NCI-H748 treated with DMSO at 0.1 percent for 48 hours (cell line): ENCODE measurements around the gene BLOC1S4.

ENCODE experiments used
- DNase-seq: peaks from one replicate; lab custom pipeline; 2025; lab: John Stamatoyannopoulos, UW

The BLOC1S4 gene

GRCh38 chr4:6692379-6692778 lies 23.6 kb upstream of the BLOC1S4 start:
- no peak for DNase-seq

GRCh38 chr4:6692806-6693205 lies 23.2 kb upstream of the BLOC1S4 start:
- DNase-seq = no peak

DNA sequence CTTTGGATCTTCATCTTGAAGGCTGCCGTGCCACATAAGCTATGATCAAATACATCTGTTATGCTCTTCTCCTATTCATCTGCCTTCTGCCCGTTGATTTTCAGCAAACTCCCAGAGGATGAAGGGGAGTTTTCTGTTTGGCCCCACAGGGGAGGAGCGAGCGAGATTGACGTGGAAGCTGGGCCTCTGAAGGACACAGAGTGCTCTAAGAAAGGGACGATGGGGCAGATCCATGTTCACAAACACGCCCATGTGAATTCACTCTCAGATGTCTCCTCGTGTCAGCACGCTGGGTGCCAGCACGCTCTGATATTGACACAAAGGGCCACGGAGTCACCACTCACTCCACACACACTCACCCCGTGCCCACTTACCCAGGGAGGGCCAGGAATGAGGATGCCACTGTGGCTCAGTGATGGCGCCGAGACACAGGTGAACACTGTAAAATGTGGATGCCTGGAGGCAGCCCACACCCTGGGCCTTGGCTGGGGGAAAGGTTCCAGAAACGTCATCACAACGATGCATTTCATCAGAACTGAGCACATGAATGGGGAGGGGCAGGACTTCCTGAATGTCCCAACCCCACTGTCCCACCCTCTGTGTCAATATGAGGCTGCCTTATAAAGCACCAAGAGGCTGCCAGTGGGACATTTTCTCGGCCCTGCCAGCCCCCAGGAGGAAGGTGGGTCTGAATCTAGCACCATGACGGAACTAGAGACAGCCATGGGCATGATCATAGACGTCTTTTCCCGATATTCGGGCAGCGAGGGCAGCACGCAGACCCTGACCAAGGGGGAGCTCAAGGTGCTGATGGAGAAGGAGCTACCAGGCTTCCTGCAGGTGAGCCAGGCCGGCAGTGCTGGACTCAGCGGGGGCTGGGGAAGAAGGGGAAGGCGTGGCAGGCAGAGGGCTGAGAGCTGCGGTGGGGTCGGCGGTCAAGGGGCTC lies 22.5 kb upstream of the BLOC1S4 start, which contains the start of gene S100P:
Gene S100P, plus strand, starts transcription at position 648 of the 946 bp plus-strand sequence. Its CDS starts 55 bp downstream, at position 703.
- DNase-seq = no peak

GRCh38 chr4:6694177-6694901 lies 21.6 kb upstream of the BLOC1S4 start:
- no peak for DNase-seq

DNA sequence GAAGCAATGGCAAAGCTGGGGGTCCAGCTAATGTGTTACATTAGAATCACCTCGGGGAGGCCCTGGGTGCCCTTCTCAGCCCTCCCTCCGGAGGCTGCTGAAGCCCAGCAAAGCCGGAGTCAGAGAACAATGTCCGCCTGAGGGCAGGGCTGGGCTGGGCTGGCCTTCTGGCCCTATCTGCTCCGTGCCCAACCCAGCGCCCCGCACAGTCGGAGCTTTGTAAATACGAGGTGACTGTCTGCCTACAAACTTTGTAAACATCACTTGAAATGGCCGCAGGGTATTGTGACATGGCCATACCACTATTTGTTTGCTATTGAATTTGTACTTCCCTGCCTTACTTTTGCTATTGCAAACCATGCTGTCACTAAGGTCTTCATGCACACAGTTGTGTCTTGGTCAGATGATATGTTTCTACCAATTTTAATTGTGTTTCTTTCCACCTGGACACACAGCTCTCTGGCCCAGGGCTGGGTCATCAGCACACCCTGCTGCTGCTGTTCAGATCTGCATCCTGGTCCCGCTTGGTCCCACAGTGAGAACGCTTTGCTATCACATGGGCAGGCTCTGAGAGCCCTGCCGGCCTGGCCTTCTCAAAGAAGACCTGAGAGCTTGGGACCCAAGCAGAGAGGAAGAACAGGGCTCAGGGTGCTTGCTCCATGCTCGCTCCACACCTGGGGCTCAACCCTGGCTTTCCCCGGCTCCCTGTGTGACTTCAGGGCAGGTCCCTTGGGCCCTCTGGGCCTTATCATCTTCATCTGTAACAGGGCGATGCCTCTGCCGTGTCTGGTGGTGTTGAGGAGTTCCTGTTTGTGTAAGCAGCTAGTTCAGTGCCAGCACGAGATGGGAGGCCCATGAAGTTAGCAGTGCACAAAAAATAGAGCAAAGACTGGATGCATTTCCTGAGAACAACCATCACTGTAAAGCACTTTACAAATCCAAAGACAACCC lies 20.0 kb upstream of the BLOC1S4 start:
- no peak for DNase-seq

DNA sequence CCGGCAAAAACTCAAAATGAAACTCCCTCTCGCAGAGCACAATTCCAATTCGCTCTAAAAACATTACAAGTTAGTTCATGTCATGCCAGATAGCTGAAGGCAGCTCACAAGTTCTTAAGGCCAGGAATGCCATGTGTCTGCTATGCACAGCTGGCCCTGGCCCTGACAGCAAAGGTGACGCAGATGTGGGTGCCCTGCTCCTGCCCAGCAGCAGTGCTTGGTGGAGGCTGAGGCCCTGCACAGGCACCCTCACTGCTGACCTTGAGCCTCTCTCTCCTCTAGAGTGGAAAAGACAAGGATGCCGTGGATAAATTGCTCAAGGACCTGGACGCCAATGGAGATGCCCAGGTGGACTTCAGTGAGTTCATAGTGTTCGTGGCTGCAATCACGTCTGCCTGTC lies 19.4 kb upstream of the BLOC1S4 start:
- DNase-seq = no peak

GRCh38 chr4:6697131-6697530 lies 18.8 kb upstream of the BLOC1S4 start:
- no peak for DNase-seq

- no peak for DNase-seq
Observed at GRCh38 chr4:6699388-6699787, 16.6 kb upstream of the BLOC1S4 start.

GRCh38 chr4:6699903-6700302 lies 16.1 kb upstream of the BLOC1S4 start:
- no peak for DNase-seq

- no peak for DNase-seq
Observed at GRCh38 chr4:6701371-6701770, 14.6 kb upstream of the BLOC1S4 start.

DNA sequence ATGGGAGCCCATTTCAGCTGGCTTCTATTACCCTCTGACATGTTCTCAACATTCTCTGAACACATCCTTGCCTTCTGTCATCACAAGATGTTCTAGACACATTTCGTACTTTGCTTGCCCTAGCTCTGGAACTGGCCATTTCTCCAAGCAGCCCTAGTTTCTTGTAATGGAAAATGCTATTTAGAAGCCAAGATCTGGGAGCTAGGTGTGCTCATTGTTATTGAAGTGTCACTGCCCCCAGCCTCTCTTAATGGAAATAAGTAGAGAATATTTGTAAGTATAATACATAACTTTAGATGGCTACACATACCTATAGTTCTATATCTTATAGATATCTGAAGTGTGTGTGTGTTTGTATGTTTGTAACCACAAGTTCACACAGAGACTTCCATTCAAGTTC lies 13.2 kb upstream of the BLOC1S4 start:
- DNase-seq = no peak

DNA sequence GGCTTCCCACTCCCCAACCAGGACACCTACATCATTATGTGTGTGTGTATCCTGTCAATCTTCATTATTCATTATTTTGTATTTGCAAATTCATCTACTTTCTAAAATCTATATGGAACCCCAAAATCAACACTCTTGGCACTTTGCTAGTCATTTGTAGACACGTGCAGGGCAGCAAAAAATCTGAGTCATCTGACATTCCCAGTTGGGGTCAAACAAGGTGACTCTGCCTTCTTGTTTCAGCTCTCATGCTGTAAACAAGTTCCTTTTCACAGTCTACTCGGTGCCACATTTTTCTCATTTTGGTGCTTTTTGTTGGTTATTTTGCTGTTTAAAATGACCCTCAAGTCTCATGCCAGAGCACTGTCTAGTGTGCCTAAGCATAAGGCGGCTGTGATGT lies 12.2 kb upstream of the BLOC1S4 start:
- DNase-seq = no peak

- no peak for DNase-seq
Observed at GRCh38 chr4:6705646-6706045, 10.3 kb upstream of the BLOC1S4 start.

DNA sequence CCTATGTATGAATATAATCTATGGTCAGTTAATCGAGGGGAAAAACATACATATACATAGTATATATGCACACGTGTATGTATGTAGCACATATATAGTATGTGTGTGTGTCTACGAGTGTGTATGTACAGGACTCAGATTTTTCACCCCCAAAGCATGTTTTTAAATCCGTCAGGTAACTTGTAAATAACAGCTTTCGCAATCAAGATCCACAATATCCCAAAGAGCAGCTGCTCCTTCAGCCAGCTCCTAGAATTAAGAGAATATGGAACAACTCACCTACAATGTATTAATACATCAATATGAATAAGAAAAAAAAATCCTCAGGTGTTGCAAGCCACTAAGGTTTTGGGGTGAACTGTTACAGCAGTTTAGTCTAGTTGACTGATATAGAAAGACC lies 9.8 kb upstream of the BLOC1S4 start:
- no peak for DNase-seq

DNA sequence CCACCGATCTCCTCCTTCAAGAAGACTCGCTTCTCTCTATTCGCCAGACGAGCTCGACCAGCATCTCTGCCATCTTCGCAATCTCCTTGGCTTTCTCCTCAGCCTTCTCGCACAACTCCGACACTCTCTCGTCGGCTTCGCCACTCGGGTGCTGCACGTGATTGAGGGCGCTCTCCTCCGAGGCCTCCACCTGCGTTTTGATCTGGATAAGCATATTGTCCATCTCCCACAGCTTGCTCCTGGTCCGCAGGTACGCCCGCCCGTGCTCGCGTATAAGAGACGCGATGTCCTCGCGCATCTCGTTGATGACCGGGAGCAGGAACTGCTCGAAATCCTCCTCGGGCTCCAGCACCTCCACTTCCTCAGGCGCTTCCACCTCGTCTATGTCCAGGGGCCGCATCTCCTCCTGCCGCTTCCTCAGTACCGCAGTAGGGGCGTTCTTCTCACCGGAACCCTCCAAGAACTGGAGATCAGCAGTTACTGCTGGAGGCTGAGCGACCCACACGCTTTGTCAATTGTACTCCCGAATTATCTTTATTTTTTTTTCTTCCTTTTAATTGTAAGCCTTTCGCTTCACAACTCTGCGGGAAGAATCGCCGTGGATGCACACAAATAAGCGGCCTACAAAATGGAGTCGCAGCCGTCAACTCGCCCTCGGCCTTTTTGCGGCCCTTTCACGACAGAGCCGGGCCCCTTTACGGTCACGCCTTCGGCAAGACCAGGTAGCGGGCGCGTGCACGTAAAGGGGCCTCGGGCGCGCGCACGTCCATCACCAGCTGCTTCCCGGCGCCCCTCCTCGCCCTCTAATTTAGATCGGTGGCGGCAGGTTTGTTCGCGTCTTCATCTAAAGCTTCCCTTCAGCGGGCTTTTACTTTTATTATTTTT lies 6.5 kb upstream of the BLOC1S4 start, which contains the start of gene MRFAP1L1:
Gene MRFAP1L1, minus strand, starts transcription at position 636 of the 885 bp plus-strand sequence. Its CDS starts 236 bp downstream, at position 400.
- peak; percentile 91 for DNase-seq

GRCh38 chr4:6710282-6710681 lies 5.7 kb upstream of the BLOC1S4 start:
- DNase-seq = no peak

- DNase-seq = no peak
Observed at GRCh38 chr4:6710996-6711395, 5.0 kb upstream of the BLOC1S4 start.

GRCh38 chr4:6714954-6715353 lies 1.0 kb upstream of the BLOC1S4 start:
- DNase-seq = no peak

GRCh38 chr4:6715704-6716017 lies 313 bp upstream of the BLOC1S4 start:
- no peak for DNase-seq

DNA sequence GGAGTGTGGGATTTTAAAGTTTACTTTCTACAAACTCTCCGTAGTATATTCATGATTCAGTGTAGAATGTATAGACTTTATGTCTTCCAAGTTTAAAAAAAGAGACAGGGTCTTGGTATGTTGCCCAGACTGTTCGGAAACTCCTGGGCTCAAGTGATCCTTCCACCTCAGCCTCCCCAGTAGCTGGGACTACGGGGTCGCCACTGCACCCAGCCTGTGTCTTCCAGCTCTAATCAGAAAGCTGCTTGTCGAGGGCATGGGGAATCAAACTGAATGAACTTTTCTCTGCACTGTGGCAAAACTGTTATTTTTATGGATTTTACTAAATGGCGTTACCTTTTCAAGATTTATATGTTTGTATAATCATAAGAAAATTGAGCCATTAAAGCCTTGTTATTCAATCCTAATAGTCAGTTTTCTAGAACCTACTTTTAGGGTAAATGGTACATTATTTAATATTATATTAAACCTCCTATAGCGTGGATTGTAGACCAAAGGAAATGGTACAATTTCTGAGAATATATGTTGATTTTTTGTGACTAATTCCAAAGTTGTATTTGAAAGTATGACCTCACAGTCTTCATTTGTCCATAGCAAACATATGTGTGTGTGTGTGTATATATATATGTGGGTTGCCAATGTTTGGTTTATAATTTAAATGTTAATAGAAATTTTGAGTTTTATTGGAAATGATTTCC lies 1.1 kb downstream of the BLOC1S4 start:
- DNase-seq = no peak
